ENCODE measurements around the gene SEMA6D. TPM values are rescaled to one million over a fixed set of nuclear protein-coding genes. Genes with fewer than 3 reads are reported as not detected.

Gene SEMA6D
- total RNA-seq, 1 experiment from 2014 or later: 0.91 TPM

DNA sequence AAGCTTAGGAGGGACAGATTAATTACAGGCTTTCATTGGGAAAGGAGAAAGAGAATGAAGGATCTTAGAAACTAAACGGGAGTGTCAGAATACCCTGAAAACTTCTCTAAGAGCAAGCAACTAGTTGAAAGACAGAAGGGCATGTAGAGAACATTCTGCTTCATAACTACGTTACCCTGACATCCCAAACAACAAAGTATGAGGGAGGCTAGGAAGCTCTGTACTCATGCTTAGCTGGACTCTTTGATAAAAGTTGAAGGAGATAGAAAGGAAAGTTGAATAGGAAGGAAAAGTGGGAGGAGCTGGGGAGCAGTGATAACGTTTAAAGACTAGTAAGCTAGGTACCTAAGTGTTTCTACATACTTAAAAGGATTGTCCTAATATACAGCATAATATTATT lies 64.2 kb downstream of the SEMA6D start:
- H3K36me3 ChIP-seq (ENCODE audit: low read depth, low read length): no peaks in the 10 kb centered on the region
- ATAC-seq (no peak), DNase-seq (no peak)
- H3K4me1 ChIP-seq (ENCODE audit: insufficient read depth, low read length): no peaks in the 10 kb centered on the region
- TF ChIP-seq EZH2 (IDR thresholded peaks at IDR 0.05; ENCODE audit: low read length, unreplicated experiment): no peak
- TF ChIP-seq, protein P1, sequence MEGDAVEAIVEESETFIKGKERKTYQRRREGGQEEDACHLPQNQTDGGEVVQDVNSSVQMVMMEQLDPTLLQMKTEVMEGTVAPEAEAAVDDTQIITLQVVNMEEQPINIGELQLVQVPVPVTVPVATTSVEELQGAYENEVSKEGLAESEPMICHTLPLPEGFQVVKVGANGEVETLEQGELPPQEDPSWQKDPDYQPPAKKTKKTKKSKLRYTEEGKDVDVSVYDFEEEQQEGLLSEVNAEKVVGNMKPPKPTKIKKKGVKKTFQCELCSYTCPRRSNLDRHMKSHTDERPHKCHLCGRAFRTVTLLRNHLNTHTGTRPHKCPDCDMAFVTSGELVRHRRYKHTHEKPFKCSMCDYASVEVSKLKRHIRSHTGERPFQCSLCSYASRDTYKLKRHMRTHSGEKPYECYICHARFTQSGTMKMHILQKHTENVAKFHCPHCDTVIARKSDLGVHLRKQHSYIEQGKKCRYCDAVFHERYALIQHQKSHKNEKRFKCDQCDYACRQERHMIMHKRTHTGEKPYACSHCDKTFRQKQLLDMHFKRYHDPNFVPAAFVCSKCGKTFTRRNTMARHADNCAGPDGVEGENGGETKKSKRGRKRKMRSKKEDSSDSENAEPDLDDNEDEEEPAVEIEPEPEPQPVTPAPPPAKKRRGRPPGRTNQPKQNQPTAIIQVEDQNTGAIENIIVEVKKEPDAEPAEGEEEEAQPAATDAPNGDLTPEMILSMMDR (conservative IDR thresholded peaks at IDR 0.05; ENCODE audit: low read depth, low read length): no peak
- TF ChIP-seq EZH2phosphoT487 (IDR thresholded peaks at IDR 0.05; ENCODE audit: borderline replicate concordance, low read length): no peak
- no peaks in the 10 kb centered on the region for H4K20me1 ChIP-seq (ENCODE audit: low read length)
- no peaks in the 10 kb centered on the region for H3F3A ChIP-seq (ENCODE audit: low read length, unreplicated experiment)
- no peaks in the 10 kb centered on the region for H3K9me3 ChIP-seq (ENCODE audit: low read length)
- H3K9ac ChIP-seq (ENCODE audit: low read length): no peak overlapping the region
- H3K79me2 ChIP-seq (ENCODE audit: low read length): no peaks in the 10 kb centered on the region
- no peaks in the 10 kb centered on the region for H3K27me3 ChIP-seq (ENCODE audit: low read length)
- no peak overlapping the region for H3K4me3 ChIP-seq (ENCODE audit: low read length)
- H3K4me2 ChIP-seq (ENCODE audit: low read length): no peak overlapping the region
- no TSS peak for BruUV-seq (replicated peaks)
- POLR2A ChIA-PET (ENCODE audit: unreplicated experiment): no interaction called here
- CTCF ChIA-PET: no interaction called here
- no peak overlapping the region for H3K27ac ChIP-seq (ENCODE audit: low read length)
- intact Hi-C loops (cut with micrococcal nuclease): no loop called here
- no peaks in the 10 kb centered on the region for H3K9me2 ChIP-seq (replicated peaks; ENCODE audit: low read length)
- no peak overlapping the region for H2AFZ ChIP-seq (ENCODE audit: low read length)

DNA sequence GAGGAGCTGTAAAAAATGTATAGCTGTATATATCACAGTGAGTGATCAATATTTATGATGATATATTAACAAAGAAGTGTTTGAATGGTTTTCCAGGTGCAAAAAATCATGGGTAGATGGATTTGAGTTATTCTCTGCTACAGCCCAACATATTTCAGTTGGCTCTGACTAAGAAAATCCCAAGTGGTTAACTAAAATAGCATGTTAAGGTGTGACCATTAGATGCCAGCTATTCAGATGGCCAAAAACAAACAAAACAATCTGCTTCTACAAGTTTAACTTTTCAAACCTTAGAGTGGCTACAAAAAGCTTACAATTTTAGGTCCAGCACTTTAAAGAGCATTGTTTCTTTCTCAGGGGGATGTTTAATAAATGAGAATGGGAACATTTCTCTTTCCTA lies 67.5 kb downstream of the SEMA6D start:
- no peak overlapping the region for H3K4me2 ChIP-seq (ENCODE audit: low read length)
- no peak overlapping the region for H2AFZ ChIP-seq (ENCODE audit: low read length)
- no peaks in the 10 kb centered on the region for H4K20me1 ChIP-seq (ENCODE audit: low read length)
- H3K9me3 ChIP-seq (ENCODE audit: low read length): no peaks in the 10 kb centered on the region
- H3K4me3 ChIP-seq (ENCODE audit: low read length): no peak overlapping the region
- H3K9ac ChIP-seq (ENCODE audit: low read length): no peak overlapping the region
- no peaks in the 10 kb centered on the region for H3K36me3 ChIP-seq (ENCODE audit: low read depth, low read length)
- ATAC-seq: no peak
- H3K27me3 ChIP-seq (ENCODE audit: low read length): no peaks in the 10 kb centered on the region
- POLR2A ChIA-PET (ENCODE audit: unreplicated experiment): no interaction called here
- H3K9me2 ChIP-seq (replicated peaks; ENCODE audit: low read length): no peaks in the 10 kb centered on the region
- CTCF ChIA-PET: no interaction called here
- no peak for DNase-seq
- no peaks in the 10 kb centered on the region for H3K4me1 ChIP-seq (ENCODE audit: insufficient read depth, low read length)
- TF ChIP-seq, protein P1 (conservative IDR thresholded peaks at IDR 0.05; ENCODE audit: low read depth, low read length): no peak
- TF ChIP-seq EZH2 (IDR thresholded peaks at IDR 0.05; ENCODE audit: low read length, unreplicated experiment) (no peak), EZH2phosphoT487 (IDR thresholded peaks at IDR 0.05; ENCODE audit: borderline replicate concordance, low read length) (no peak)
- intact Hi-C loops (cut with micrococcal nuclease): no loop called here
- H3K79me2 ChIP-seq (ENCODE audit: low read length): no peaks in the 10 kb centered on the region
- no peaks in the 10 kb centered on the region for H3F3A ChIP-seq (ENCODE audit: low read length, unreplicated experiment)
- no TSS peak for BruUV-seq (replicated peaks)
- H3K27ac ChIP-seq (ENCODE audit: low read length): no peak overlapping the region

DNA sequence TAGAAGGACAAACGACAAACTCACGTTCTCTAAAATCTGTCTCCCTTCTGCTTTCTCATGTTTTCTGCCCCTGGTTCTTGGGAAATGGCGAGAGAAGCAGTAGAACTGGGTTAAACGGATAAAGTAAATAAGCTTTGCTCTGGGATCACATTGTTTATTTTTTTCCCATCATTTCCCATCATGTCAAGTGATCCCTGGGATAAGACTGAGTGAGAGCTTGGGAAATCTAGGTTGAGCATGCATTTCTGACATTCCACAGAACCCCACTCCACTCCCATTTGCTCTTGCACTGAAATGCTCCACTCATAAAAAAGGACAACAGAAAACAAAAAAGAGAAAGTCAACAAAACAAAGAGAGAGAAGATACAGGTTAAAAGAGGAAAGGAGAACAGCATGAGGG lies 69.1 kb downstream of the SEMA6D start:
- Histone ChIP-seq H3K9me3 (ENCODE audit: low read length) (no peaks in the 10 kb centered on the region), H3K4me1 (ENCODE audit: insufficient read depth, low read length) (no peaks in the 10 kb centered on the region), H3K4me3 (ENCODE audit: low read length) (no peak overlapping the region), H3F3A (ENCODE audit: low read length, unreplicated experiment) (no peaks in the 10 kb centered on the region), H3K9me2 (replicated peaks; ENCODE audit: low read length) (no peaks in the 10 kb centered on the region), H3K27ac (ENCODE audit: low read length) (no peak overlapping the region), H3K4me2 (ENCODE audit: low read length) (no peak overlapping the region), H3K79me2 (ENCODE audit: low read length) (no peaks in the 10 kb centered on the region), H4K20me1 (ENCODE audit: low read length) (no peaks in the 10 kb centered on the region), H3K9ac (ENCODE audit: low read length) (no peak overlapping the region), H3K36me3 (ENCODE audit: low read depth, low read length) (no peaks in the 10 kb centered on the region), H2AFZ (ENCODE audit: low read length) (no peak overlapping the region), H3K27me3 (ENCODE audit: low read length) (no peaks in the 10 kb centered on the region)
- CTCF ChIA-PET: no interaction called here
- intact Hi-C loops (cut with micrococcal nuclease): no loop called here
- no TSS peak for BruUV-seq (replicated peaks)
- DNase-seq (no peak), ATAC-seq (no peak)
- POLR2A ChIA-PET (ENCODE audit: unreplicated experiment): no interaction called here
- TF ChIP-seq, protein P1 (conservative IDR thresholded peaks at IDR 0.05; ENCODE audit: low read depth, low read length): no peak
- TF ChIP-seq EZH2 (IDR thresholded peaks at IDR 0.05; ENCODE audit: low read length, unreplicated experiment) (no peak), EZH2phosphoT487 (IDR thresholded peaks at IDR 0.05; ENCODE audit: borderline replicate concordance, low read length) (no peak)
